GM21786 (cell line): Measurements from ENCODE around the gene WDR90.
A peak's percentile ranks its signal among the peaks of the same experiment; 100 is the strongest.

Experiments
- ATAC-seq: cut with Tn5 transposase; IDR thresholded peaks from one replicate; pipeline ENCODE4 v1.9.1; 2021; ENCODE audit not compliant: unreplicated experiment

WDR90 gene

DNA sequence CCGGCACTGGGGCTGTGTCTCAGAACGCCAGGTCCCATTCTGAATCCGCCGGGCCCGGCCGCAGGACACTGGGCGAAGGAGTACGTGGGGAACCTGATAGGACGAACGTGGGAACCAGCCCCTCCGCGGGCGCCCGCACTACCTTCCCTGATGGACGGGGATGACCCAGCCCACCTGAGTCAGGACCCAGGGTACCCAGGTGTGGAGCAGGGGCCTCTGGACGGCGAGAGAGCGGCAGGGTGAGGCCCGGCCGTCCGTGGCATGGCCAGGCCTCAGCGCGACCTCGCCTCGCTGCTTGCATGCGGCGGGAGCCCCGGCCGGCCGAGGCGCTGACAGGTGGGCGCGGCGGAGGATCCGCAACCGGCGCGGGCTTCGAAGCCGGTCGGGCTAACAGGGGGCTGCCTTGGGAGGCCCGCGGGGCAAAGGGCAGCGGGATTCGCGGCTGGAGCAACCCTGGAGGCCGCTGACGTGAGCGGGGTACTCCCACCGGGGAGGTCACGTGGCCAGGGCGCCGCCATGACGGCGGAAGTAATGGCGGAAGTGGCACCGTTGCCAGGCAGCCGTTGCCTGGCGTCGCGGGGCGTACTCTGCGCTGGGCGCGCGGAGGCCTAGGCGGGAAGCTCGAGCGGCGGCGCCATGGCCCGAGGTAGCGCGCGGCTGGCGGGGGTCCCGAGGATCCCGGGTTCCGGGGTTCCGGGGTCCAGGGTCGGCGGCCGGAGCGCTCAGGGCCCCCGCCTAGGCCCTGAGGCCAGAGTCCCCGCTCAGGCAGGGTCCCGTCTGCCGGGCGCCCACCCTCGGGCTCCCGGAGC, at the start of gene WDR90:
Gene WDR90 (plus strand): TSS at position 585 of the 809 bp plus-strand sequence. CDS start 52 bp downstream, at position 637.
- peak; percentile 84 for ATAC-seq

DNA sequence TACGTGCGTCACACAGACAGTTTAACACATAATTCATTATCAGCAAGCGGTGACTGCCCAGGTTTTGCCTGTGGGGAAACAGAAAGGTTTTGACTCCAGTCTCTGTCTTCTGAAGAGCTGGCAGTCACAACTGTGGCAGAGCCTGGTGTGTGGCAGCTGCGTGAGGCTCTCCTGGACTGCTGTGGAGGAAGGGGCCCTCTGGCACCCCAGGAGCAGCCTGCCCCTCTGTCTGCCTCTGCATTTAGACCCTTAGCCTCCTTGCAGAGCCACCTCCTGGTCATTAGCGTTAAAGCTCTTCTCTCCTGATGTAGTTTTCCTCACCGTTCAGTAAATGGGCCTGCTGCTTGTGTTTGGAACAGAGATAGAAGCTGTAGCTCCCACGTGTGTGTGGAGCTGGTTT, 48.4 kb upstream of the WDR90 start:
- no peak for ATAC-seq

- ATAC-seq: no peak
These were observed 45.2 kb upstream of the WDR90 start for GRCh38 chr16:603933-604332.

GRCh38 chr16:606656-607307, 42.4 kb upstream of the WDR90 start:
- ATAC-seq: no peak

DNA sequence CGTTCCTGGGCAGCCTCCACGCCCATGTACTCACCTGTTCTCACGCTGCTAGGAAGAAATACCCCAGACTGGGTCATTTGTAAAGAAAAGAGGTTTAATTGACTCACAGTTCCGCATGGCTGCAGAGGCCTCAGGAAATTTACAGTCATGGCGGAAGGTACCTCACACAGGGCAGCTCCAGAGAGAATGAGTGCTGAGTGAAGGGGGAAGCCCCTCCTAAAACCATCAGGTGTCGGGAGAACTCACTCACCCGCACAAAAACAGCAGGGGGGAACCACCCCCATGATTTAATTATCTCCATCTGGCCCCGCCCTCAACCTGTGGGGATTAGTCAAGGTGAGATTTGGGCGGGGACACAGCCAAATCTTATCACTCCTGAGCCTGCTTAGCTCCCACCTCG, 41.1 kb upstream of the WDR90 start:
- ATAC-seq: no peak

GRCh38 chr16:609316-609715, 39.8 kb upstream of the WDR90 start:
- ATAC-seq: no peak

DNA sequence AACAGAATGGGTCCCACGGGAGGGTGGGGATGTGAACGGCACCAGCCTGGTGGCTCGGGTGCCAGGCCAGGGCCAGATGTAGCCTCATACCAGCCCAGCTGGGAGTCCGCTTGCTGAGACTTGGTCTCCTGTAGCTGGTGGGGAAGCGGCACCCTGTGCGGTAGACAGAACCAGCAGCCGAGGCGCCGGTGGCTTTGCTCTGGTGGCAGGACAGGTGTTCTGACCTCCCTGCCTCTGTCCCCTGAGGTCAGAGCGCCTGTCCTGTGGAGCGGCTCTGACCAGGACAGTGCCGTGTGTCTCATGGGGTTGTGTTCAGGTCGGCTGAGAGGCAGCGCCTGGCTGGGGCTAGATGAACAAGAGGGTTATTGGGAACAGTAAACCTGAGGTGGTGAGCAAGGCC, 39.2 kb upstream of the WDR90 start:
- ATAC-seq: no peak

DNA sequence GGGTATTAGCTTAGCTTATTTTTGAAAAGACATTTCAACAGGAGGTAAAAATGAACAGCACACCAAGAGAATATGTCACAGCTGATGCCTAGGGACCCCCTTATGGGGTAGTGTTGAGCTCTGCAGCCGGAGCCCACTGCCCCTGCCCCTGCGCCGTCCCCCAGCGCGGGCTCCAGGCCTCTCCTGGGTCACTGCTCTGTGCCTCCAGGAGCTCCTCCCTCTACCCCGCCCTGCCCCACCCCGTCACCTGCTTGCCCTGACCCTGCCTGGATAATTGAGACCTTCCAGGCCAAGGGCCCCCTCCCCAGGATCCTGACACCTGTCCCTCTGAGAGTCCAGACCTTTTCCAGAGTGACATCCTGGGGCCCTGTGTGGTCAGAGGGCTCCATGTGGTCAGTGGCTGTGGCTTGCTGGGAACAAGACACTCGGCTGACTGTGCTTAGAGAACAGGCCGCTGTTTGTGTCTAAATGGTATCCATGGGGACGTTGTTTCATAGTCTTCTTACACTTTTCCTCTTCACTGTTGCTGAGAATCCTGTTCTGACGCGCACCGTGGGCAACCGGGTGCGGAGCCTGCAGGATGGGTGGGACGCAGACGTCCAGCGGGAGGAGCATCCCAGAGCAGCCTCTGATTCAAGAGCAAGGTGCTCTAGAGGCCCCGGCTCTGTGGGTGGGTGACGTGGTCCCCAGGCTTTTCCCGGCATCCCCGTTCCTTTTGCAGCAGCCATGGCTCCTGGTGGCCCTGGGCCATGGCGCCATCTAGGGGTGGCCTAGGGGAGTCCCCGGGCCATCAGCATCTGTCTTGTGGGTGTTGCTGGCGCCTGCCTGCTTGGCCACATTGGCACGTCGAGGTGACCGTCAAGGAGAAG, 38.4 kb upstream of the WDR90 start:
- no peak for ATAC-seq

DNA sequence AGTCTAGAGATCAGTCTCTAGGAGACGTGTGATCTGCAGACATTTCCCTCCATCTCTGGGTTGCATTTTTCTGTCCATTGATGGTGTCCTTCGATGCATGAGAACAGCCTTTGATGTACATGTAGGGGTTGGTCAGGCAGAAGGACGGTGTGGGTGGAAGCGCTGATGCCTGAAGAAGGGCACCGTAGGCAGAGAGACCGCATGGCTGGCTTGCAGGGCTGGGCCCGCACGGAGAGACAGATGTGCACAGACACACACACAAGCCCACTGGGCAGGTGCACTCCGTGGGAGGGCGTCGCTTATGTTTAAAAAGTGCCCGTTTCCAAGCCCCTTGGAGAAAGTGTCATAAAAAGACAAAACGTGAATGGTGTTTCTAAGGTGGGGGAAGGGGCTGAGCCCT, 34.0 kb upstream of the WDR90 start:
- ATAC-seq: no peak

DNA sequence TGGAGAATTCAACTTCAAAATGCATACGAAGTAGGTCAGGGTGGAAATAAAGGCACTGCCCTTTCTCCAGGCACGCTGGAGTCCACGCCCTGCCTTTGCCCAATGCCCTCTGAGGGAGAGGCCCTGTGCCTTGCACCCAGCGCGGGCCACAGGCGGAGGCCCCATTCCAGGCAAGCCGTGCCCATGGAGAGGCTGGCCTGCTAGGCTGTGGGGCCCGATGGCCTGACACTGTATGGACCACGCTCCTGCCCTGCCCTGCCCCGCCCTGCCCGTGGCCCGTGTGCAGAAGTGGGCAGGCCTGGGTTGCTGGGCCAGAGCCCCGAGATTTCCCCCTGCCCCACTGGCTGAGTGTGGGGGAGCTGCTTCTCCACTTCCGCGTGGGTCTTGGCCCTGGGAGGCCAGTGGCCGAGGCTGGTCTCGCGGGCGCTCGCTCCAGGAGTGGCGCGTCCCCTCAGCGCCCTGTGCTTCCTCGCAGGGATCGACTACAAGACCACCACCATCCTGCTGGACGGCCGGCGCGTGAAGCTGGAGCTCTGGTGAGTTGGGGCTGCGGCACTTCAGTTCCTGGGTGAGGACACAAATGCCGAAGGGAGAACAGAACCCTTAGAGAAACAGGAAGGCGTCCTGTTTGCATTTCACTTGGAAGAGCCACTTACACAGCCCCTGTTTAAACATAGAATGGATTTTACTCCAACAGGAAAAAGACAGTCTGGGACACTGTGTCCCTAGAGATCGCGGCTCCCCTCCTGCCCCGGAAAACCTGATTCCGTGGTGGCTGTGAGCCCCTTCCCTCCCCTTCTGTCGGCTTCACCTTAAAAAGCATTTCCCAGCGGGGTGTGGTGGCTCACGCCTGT, 32.2 kb upstream of the WDR90 start:
- no peak for ATAC-seq

- no peak for ATAC-seq
These were observed 31.3 kb upstream of the WDR90 start for GRCh38 chr16:617855-618254.

- ATAC-seq: no peak
These were observed 29.6 kb upstream of the WDR90 start for GRCh38 chr16:619476-620100.

GRCh38 chr16:620700-621525, 28.3 kb upstream of the WDR90 start:
- no peak for ATAC-seq

GRCh38 chr16:621526-622105, 27.5 kb upstream of the WDR90 start:
- ATAC-seq: no peak

- no peak for ATAC-seq
These were observed 26.3 kb upstream of the WDR90 start for GRCh38 chr16:622920-623280.

- no peak for ATAC-seq
These were observed 24.6 kb upstream of the WDR90 start for GRCh38 chr16:624526-625070.

- ATAC-seq: no peak
These were observed 23.8 kb upstream of the WDR90 start for GRCh38 chr16:625117-625976.
